Smooth muscle cell (in vitro differentiated cells): Measurements from ENCODE around the gene EBF3. TPM values are rescaled to one million over a fixed set of nuclear protein-coding genes. Genes with fewer than 3 reads are reported as not detected.

ENCODE experiments used
- DNase-seq: peaks from one replicate; lab custom pipeline; 2025; ENCODE audit not compliant: unreplicated experiment; lab: John Stamatoyannopoulos, UW
- H2AFZ ChIP-seq: fragments of 200-600 bp; sonication (generic); 2 replicates; pipeline ENCODE4 v1.6.0; 2016; ENCODE audit warnings: antibody characterized with exemption, low read depth, mild to moderate bottlenecking
- H3F3A ChIP-seq: fragments of 200-600 bp; sonication (generic); 2 replicates; pipeline ENCODE4 v1.6.0; 2017; ENCODE audit warnings: antibody characterized with exemption, low read depth
- H3K27ac ChIP-seq: fragments of 200-600 bp; sonication (generic); 2 replicates; pipeline ENCODE4 v1.5.1; 2016; ENCODE audit warnings: low read depth, mild to moderate bottlenecking
- H3K27me3 ChIP-seq: fragments of 200-600 bp; sonication (generic); 2 replicates; pipeline ENCODE4 v1.6.1; 2016; ENCODE audit warnings: low read depth, mild to moderate bottlenecking
- H3K36me3 ChIP-seq: fragments of 200-600 bp; sonication (generic); 2 replicates; pipeline ENCODE4 v1.5.1; 2016; ENCODE audit warnings: low read depth
- H3K4me1 ChIP-seq: fragments of 200-600 bp; sonication (generic); 2 replicates; pipeline ENCODE4 v1.5.1; 2016; ENCODE audit warnings: low read depth
- H3K4me2 ChIP-seq: fragments of 200-600 bp; sonication (generic); 2 replicates; pipeline ENCODE4 v1.6.0; 2016; ENCODE audit warnings: mild to moderate bottlenecking
- H3K4me3 ChIP-seq: fragments of 200-600 bp; sonication (generic); 2 replicates; pipeline ENCODE4 v1.5.1; 2016; ENCODE audit warnings: mild to moderate bottlenecking
- H3K79me2 ChIP-seq: fragments of 200-600 bp; sonication (generic); 2 replicates; pipeline ENCODE4 v1.6.0; 2016; ENCODE audit warnings: low read depth, mild to moderate bottlenecking
- H3K9ac ChIP-seq: fragments of 200-600 bp; sonication (generic); 2 replicates; pipeline ENCODE4 v1.6.0; 2016; ENCODE audit warnings: low read depth
- H3K9me3 ChIP-seq: fragments of 200-600 bp; sonication (generic); replicated peaks from 2 replicates; pipeline ENCODE4 v1.5.1; 2016; ENCODE audit warnings: low read depth
- H4K20me1 ChIP-seq: fragments of 200-600 bp; sonication (generic); 2 replicates; pipeline ENCODE4 v1.6.0; 2016; ENCODE audit warnings: low read depth
- WGBS: methylation state at CpG from one replicate; pipeline ENCODE4 v1.1.7; 2016; ENCODE audit warnings: low lambda C conversion rate; 5-methylcytosine and 5-hydroxymethylcytosine counted together
- polyA plus RNA-seq: library from polyadenylated mRNA; unstranded; fragments of >200 nt; fragmentation: Nextera tagmentation; extraction: Ambion mirVana; gene quantifications from 2 replicates; pipeline ENCODE4 v1.2.1, GENCODE V29; 2016
- total RNA-seq: library from RNA; depleted of rRNA; stranded (reverse); fragments of >200 nt; gene quantifications from 2 replicates; pipeline ENCODE4 v1.2.3, GENCODE V29; 2014
- TF ChIP-seq, protein P1 (sequence below): fragments of 200-600 bp; sonication (generic); IDR thresholded peaks from 2 replicates; pipeline ENCODE4 v1.5.1; 2017; ENCODE audit warnings: borderline replicate concordance, mild to moderate bottlenecking, antibody characterized with exemption; ENCODE audit not compliant: insufficient read depth, poor library complexity, severe bottlenecking

Gene EBF3
- total and polyA plus RNA-seq, 2 experiments from 2014 or later, result not detected

GRCh38 chr10:129977794-129978193 lies 13.7 kb upstream of the EBF3 start:
- Histone ChIP-seq H3K4me1 (no peaks in the 10 kb centered on the region), H3K27me3 (peaks cover 42% of the 10 kb centered on the region), H3K79me2 (no peaks in the 10 kb centered on the region), H3K9me3 (no peaks in the 10 kb centered on the region), H3F3A (no peaks in the 10 kb centered on the region), H3K36me3 (no peaks in the 10 kb centered on the region), H4K20me1 (no peaks in the 10 kb centered on the region), H3K4me2 (no peak overlapping the region), H2AFZ (no peak overlapping the region), H3K9ac (no peak overlapping the region), H3K4me3 (no peak overlapping the region), H3K27ac (no peak overlapping the region)
- TF ChIP-seq, protein P1, sequence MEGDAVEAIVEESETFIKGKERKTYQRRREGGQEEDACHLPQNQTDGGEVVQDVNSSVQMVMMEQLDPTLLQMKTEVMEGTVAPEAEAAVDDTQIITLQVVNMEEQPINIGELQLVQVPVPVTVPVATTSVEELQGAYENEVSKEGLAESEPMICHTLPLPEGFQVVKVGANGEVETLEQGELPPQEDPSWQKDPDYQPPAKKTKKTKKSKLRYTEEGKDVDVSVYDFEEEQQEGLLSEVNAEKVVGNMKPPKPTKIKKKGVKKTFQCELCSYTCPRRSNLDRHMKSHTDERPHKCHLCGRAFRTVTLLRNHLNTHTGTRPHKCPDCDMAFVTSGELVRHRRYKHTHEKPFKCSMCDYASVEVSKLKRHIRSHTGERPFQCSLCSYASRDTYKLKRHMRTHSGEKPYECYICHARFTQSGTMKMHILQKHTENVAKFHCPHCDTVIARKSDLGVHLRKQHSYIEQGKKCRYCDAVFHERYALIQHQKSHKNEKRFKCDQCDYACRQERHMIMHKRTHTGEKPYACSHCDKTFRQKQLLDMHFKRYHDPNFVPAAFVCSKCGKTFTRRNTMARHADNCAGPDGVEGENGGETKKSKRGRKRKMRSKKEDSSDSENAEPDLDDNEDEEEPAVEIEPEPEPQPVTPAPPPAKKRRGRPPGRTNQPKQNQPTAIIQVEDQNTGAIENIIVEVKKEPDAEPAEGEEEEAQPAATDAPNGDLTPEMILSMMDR, result no peak
- 91% methylated on average over 10 of the region's 10 CpGs for WGBS
- DNase-seq, result no peak

- H4K20me1 ChIP-seq, result no peaks in the 10 kb centered on the region
- no peaks in the 10 kb centered on the region for H3F3A ChIP-seq
- H3K4me3 ChIP-seq, result no peak overlapping the region
- H3K79me2 ChIP-seq, result no peaks in the 10 kb centered on the region
- H3K9ac ChIP-seq, result no peak overlapping the region
- TF ChIP-seq, protein P1, result no peak
- no peak overlapping the region for H2AFZ ChIP-seq
- H3K27me3 ChIP-seq, result peaks cover 80% of the 10 kb centered on the region
- H3K4me1 ChIP-seq, result peaks cover 13% of the 10 kb centered on the region
- no peaks in the 10 kb centered on the region for H3K9me3 ChIP-seq
- H3K4me2 ChIP-seq, result no peak overlapping the region
- 85% methylated on average over 8 of the region's 8 CpGs for WGBS
- no peaks in the 10 kb centered on the region for H3K36me3 ChIP-seq
- no peak overlapping the region for H3K27ac ChIP-seq
- no peak for DNase-seq
These were observed 9.6 kb upstream of the EBF3 start for GRCh38 chr10:129973674-129974059.

DNA sequence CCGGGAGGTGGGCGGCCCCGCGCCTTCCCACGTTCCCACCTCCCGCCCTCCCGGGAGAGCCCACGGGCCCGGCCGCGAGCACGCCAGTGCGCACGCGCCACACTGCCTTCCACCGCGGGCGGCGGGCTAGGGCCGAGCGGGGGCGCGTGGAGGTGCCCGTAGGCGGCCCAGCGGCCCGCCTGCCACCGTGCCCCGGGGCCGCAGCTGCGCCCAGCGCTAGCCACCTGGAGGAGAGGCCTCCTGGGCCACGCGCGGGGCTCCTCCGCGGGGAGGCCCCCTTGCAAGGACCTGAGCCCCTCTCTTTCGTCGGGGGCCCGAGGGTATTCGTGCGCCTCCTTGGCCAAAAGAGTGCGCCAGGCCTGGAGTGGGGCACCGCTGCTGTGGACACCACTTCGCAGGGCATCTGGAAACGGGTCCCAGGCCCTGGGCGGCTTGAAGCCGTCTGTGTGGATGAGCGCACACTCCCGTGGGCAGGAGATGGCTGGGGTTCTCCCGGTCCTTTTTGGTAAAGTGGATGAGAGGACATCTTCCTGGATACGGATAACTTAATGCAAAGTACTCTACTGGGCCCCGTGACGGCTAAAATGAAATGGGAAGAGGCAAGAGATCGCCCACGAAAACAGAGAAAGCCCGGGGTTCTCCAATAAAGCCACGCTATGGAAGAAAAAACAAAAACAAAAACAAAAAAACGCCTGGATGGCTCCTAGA lies 9.0 kb upstream of the EBF3 start:
- Histone ChIP-seq H3K36me3 (no peaks in the 10 kb centered on the region), H3K4me1 (peaks cover 13% of the 10 kb centered on the region), H3F3A (no peaks in the 10 kb centered on the region), H2AFZ (no peak overlapping the region), H3K4me3 (peak overlapping the region; percentile 45), H4K20me1 (no peaks in the 10 kb centered on the region), H3K4me2 (peak overlapping the region; percentile 91), H3K27ac (no peak overlapping the region), H3K27me3 (peaks cover 85% of the 10 kb centered on the region), H3K79me2 (no peaks in the 10 kb centered on the region), H3K9ac (no peak overlapping the region), H3K9me3 (no peaks in the 10 kb centered on the region)
- DNase-seq, result no peak
- 35% methylated on average over 47 of the region's 59 CpGs for WGBS
- TF ChIP-seq, protein P1, result no peak
